Measurements from ENCODE around the gene ZFC3H1.

- TF ChIP-seq ZBTB8A (IDR thresholded peaks at IDR 0.05; ENCODE audit: partially characterized antibody), result no peak
- TF ChIP-seq CTCF (IDR thresholded peaks at IDR 0.05 in 2 of 3, conservative IDR thresholded peaks at IDR 0.05 in 1 of 3; ENCODE audit: insufficient read depth in 2 of 3, low read depth in 1 of 3, low read length in 3 of 3), result no peak
- TF ChIP-seq POLR2A (conservative IDR thresholded peaks at IDR 0.05), result no peak
- TF ChIP-seq, protein P1, sequence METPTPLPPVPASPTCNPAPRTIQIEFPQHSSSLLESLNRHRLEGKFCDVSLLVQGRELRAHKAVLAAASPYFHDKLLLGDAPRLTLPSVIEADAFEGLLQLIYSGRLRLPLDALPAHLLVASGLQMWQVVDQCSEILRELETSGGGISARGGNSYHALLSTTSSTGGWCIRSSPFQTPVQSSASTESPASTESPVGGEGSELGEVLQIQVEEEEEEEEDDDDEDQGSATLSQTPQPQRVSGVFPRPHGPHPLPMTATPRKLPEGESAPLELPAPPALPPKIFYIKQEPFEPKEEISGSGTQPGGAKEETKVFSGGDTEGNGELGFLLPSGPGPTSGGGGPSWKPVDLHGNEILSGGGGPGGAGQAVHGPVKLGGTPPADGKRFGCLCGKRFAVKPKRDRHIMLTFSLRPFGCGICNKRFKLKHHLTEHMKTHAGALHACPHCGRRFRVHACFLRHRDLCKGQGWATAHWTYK (CRISPR knock-in tag; IDR thresholded peaks at IDR 0.05), result no peak
- TF ChIP-seq FOXK2 (conservative IDR thresholded peaks at IDR 0.05 in 1 of 2, IDR thresholded peaks at IDR 0.05 in 1 of 2; ENCODE audit: low read depth in 2 of 2), result no peak
- no peak for TF ChIP-seq ZNF668 (CRISPR knock-in tag; IDR thresholded peaks at IDR 0.05)
- no peak for TF ChIP-seq KLF10 (CRISPR knock-in tag; IDR thresholded peaks at IDR 0.05)
These were observed 22.3 kb downstream of the ZFC3H1 start for GRCh38 chr12:71641390-71641789.

Data from K562 (cell line).